NK-92 treated with Interleukin-12 subunit alpha and Interleukin-12 subunit beta, amount 100 ng/mL, for 24 hours (cell line): ENCODE measurements around the gene CCR7.

Experiments
- DNase-seq: peaks from one replicate; lab custom pipeline; 2025; lab: John Stamatoyannopoulos, UW

Gene CCR7

DNA sequence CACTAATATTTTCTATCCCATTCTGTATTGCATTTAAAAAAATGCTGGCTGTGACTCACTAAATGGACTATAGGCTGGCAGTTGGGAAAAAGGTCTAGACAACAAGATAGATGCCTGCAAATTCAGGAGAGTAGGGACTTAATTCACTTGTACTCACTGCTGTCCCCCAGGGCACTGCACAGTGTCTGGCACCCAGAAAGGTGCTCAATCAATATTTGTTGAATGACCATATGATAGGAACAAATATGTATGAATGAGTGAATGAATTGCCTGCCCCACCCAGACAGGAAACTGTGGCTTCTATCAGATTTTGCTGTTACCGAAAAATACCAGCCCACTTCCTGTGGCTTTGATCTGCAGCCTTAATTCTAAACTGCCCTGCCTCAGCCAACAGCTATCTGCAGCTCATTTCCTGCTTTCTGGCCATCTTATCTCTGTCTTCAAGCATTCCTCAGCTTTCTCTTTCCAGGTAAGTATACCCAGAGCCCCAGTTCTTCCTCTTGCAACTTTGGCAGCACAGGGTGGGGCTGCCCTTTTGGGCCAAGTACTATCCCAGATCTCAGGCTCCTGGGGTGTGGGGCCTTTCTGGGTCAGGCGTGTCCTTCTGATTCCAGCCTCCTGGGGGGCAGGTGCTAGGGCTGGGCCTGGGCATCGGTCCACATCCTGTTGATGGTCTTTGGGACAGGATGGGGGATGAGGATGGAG is 48.5 kb downstream of the CCR7 start:
- peak; percentile 68 for DNase-seq

- peak; percentile 27 for DNase-seq
These were observed 49.7 kb downstream of the CCR7 start for GRCh38 chr17:40515491-40516041.

GRCh38 chr17:40515011-40515410 is 50.3 kb downstream of the CCR7 start:
- DNase-seq, result no peak

GRCh38 chr17:40514013-40514875 is 51.0 kb downstream of the CCR7 start:
- DNase-seq, result no peak

GRCh38 chr17:40511667-40512220 is 53.5 kb downstream of the CCR7 start:
- no peak for DNase-seq

- DNase-seq, result no peak
These were observed 54.1 kb downstream of the CCR7 start for GRCh38 chr17:40511136-40511535.

DNA sequence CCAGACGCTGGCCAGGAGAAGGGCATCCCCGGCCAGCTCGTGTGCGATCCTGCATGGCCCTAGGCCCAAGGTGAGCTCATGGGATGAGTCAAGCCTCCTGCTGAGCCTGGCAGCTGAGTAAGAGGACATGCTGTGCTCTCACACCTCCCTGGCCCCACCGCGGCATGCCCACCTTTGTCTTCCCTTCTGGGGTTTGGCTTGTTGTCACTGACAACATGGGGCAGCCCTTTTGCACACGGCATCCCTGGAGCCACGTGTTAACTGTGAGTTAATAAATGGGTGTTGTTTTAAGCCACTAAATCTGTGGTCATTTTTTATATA is 55.0 kb downstream of the CCR7 start:
- no peak for DNase-seq

- DNase-seq, result no peak
These were observed 55.5 kb downstream of the CCR7 start for GRCh38 chr17:40509626-40510327.

DNA sequence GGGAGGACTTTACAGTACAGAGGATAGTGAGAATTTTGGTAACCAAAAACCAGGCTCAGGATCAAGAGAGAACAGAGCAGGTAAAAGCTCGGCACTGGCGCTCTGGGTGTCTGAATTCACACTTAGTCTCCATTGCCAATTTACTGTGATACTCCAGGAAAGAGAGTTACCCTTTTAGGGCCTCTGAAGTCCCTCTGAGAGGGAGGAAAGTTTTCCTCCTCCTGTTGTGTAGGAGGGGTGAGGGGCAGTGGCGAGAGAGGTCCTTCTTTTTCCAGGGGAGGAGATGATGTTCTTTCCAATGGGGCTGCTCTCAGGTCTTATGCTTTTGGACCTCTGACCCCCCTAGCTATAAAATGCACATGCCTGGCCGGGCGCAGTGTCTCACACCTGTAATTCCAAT is 58.5 kb downstream of the CCR7 start:
- no peak for DNase-seq
